ENCODE results near the gene CASK.
"Not testable (repeated sequence)": the region's sequence is repeated elsewhere in the genome, so short reads cannot be mapped to it uniquely, and the experiment has no call there.

CASK gene

DNA sequence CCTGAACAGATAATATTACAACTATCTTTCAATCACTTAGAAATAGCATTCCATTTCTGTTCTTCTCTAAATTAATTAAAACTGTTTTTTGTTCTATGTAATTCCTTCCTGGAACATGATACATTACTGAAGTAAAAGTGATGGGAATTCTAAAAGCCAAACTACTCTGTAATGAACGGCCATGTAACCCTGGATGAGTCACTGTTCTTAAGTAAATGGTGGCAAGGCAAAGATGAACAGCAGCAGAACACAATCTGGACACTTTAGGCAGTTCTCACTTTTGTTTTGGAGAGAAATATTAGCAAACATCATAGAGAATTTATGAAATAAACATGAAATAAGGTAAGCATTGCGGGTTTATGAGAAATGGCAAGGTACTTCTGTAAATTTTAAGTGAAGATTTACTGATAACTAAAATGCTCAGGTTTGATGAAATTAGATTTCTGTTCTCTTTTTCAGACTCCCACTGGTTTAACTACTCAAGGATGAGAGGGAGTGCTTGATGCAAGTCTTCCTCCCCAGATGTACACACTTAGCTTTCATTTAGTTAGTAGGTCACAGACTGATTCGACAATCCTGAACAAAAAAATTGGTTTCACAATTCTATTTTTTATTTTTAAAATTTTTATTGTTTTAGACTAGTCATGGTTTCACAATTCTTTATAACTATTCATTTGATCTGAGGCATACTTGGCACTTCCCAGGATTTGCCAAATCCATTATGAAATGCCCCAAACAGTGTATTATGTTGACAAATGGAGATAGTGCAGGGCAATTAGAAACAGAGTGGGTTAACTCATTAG is 200.3 kb downstream of the CASK start:
- no peak for DNase-seq

DNA sequence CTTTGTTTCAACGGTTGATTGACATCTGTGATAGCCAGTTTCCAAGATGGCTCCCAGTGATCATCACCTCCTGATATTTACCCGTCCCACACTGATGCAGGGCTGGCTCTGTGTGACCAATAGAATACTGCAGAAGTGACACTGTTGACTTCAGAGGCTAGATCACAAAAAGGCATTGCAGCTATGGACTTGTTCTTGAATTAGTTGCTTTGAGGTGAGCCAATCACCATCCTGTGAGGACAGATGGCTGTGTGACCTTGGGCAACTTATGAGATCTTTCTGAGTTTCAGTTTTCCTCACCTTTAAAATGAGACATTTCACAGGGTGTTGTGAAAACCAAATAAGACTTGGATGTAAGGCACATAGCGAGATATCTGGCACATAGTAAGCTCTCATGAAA is 201.1 kb downstream of the CASK start:
- DNase-seq = no peak

DNA sequence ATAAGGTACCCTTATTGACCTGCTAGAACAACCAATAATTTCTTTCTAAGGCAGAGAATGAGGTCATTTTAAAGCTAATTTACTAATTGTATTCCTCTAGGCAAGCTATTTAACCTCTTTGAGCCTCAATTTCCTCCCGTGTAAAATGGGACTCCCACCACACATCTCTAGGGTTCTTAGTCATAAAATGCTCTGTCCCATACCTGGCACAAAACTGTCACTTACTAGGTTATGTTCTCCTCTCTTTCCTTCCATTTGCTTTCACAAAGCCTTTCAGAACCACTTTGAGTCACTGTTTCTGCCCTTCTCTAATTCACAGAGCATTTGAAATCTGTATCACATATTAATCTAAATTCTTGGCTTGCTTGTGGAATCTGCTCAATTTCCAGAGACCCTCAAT is 201.8 kb downstream of the CASK start:
- DNase-seq = no peak

DNA sequence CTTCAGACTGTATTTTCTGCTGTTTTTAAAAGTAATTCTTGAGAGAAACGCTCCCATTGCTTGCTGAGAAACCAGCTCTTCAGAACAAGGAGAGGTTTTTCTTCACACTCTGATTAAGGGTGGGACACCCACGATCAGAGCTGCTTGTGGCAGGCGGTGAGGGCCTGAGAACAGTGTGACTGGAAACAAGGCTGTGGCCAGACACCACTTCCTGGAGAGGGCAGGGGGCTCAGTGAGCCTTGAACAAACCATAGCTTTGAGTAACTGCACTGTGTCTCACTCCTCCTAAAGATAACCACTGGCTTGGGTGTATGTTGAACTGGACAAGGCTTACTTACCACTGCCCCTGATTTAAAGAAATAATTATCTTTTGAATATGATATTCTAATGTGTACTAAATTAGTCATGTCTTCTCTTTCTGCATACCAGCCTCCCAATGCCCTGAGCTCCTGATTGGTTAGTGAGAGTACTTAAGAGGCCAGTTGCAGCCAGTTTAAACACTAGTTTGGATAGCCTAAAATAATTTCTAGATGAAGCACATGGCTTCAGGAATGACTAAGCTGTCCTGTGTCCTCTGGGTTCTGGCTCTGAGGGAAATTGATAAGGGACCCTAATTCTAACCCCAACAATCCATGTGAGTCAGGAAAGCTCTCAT is 203.1 kb downstream of the CASK start:
- no peak for DNase-seq

DNA sequence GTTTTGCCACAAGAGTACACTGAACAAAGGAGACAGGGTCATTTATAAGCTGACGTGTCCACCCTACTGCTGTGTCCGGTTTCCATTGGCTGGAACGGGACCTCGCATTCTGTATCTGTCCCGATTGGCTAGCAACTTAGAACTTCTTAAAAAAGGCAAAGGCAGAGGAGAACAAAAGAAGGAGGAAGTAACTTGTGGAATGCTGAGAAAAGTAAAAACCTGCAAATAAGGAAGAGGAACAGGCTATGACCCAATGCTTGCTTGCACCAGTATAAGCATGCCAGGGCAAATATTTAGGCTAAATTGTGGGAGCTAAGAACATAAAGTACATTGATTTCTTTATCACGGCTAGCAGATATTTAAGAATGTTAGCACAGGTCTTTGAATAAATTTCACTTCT is 203.7 kb downstream of the CASK start:
- DNase-seq = not testable (repeated sequence)

DNA sequence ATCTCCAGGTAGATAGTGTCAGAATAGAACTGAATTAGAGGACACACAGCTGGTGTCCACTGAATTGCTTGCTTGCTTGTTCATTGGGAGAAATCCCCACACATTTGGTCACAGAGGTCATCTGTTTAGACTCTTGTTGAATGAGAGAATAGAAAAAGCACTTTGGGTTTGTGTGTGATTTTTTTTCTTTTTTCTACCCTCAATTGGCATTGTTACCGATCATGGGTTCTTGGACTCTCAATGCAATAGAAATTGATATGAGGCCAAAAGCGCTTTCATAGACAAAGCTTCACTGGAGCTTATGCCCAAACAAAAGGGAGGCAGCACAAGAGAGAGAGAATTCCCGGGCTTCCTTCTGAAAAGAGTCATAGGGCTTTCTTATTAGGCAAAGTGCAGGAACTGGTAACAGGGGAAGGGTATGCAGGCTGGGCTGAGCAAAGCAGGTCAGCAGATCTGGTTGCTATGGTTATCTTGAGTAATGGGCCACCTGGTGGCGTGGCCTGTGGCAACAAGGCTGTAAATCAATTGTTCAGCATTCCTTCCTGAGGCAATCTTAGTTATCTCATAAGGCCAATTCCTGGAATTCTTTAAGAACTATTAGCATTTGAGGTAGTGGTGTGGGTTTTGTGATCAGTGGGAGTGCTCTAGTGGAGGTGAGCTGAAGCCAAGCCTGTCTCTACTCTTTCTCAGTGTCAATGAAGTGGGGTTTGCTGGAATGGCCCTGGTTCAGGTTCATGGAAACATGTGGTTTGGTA is 204.7 kb downstream of the CASK start:
- DNase-seq = no peak

DNA sequence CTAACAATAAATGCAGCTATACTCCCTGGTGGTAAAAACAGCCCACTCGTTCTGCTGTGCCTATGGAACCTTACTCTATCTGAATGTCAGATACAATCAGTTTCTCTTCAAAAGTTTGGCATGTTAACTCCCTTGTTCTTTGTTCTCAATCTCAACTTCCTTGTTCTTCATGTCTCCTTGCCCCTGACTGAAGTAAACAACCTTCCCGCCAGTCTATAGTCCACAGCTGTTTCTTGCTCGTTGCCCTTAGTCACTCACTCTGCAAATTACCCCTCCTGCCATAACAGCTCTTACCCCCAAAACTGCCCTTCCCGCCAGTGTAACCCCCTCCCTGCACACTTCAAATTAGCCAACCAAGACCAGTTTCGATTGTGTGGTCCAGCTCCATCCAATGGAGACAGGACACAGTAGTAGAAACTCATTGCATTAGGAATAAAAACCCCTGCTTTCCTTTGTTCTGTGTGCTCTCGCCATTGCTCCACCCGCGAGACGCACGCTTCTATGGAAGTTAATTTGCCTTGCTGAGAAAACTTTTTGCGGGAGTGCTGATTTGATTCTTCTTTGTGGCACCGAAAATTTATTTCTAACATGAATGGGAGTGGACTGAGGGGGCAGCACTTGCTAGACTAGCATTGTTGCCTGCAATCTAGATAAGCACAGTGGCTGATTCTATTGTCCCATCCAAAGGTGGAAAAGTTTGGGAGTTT is 206.4 kb downstream of the CASK start:
- no peak for DNase-seq

DNA sequence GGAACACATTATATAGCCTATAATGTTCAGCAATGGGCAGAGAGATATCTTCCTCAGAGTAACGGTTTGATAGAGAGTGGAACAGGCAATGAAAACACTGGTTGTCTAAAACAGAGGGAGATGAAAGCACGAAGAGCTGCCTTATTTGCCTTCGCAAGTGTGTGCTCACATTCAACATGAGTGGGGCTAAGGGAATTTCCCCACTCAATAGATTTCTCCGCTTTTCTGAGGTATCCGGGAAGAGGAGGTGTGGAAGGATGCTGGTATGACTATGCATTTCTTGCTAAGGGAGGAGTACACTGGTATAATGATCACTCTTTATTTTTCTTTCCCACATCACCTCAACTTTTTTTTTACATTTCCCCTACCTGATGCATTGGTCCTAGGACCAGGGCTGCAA is 207.1 kb downstream of the CASK start:
- no peak for DNase-seq

DNA sequence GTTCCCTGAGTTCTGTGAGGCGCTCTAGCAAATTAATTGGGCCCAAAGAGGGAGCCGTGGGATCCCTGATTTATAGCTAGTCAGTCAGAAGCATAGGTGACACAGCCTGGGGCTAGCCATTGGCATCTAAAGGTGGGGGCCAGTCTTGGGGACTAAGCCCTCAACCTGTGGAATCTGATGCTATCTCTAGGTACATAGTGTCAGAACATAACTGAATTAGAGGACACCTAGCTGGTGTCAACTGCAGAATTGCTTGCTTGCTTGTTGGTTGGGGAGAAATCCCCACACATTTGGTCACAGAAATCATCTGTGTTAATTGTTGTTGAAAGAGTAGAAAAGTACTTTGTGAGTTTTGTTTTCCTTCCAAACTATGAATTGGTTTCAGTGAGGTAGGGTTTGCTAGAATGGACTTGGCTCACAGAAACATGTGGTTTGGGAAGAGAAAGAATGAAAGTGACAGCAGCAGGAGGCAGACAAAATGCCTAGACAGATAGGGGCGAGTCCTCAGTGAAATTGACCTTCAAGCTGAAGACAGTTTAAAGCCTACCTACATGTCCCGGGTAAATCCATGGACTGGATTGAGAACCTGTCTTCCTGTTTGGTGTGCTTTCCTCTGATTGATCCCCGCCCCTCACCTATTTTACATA is 212.2 kb downstream of the CASK start:
- no peak for DNase-seq

DNA sequence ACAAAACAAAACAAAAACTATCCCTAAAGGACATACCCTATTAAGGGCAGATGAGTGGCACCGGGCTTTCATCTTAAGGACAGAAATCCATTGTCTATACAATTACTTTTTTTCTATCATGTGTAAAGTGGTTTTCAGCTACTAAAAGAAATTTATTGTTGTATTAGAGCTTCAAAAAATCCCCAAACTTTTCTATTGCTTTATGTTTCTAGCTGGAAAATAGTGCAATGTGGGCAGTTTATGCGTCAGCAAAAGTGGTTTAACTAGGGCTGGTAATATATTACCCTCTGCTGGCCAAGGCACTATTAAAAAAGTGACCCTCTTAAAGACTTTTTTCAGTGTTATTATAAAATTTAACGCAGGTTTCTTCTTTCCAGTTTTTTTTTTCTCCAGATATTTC is 214.9 kb downstream of the CASK start:
- no peak for DNase-seq

DNA sequence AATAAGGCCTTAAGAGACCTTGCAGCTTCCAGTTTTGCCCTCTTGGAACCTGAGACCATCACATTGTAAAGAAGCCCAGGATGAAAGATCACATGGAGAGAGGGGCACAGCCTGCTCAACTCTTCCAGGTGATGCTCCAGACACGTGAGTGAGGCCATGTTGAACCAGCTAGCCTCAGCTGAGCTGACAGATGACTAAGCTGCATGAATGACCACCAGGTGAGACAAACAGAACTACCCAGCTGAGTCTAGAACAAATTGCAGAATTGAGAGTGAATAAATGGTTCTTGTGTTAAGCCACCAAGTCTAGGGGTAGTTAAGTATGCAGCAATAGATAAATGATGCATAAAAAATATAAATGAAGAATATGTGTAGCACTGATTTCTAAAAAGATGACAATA is 216.1 kb downstream of the CASK start:
- no peak for DNase-seq

DNA sequence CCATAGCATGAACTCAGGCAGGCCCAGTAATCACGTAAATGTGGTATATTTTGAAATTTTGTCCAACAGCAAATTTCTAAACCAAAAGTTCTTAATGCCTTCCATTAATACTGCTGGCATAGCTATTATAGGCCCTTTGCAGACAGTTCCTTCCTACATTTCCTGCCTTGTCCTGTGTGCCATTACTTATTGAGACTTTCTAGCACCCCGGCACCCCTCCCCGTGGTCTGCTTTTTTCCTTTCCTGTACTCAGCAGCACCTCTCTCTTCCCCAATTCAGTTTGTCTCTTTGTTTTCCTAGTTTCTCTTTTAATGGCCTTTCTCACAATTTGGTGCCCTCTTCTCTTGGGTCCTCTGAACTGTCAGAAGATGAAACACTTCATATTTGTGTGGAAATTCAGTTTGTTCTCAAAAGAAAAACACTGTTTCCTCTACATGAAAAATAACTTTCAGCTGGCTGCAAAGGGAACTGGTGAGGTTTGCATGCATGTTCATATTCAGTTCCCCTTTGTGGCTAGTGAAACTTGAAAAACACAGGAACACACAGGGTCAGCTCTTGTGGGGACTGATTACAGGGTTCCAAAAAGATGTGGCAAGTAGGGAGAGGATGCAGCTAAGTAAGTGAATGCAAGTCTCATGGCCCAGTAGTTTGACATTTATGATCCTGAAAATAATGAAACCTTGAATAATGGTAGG is 217.5 kb downstream of the CASK start:
- DNase-seq = no peak

DNA sequence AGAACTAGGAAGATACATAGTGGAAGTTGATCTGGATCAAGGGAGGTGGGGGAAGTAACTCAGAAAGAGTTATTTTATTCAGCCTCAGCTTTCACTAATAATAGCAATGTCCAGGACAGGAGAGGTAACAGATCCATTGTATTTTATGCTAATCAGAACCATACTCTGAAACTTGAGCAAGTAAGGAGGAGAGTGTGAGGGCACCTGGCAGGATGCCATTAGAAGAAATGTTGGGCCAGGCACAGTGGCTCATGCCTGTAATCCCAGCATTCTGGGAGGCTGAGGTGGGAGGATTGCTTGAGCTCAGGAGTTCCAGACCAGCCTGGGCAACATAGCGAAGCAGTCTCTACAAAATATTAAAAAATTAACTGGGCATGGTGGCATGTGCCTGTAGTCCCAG is 218.3 kb downstream of the CASK start:
- DNase-seq = no peak

DNA sequence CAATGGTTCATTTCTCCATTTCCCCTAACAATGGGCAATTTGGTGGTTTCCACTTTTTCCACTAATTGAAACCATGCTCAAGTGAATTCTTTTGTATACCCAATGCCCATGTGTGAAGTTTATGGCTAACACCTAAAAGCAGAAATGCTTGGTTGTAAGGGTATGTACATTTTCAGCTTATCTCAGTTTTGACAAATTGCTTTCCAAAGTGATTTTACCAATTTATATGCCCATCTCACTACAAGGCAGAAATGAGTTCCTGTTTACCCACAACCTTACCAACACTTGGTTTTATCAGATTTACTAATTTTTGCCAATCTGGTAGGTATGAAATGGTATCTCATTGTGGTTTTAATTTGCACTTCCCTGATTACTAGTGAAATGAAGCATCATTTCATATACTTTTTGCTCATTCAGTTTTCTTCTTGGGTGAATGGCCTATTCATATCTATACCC is 219.8 kb downstream of the CASK start:
- no peak for DNase-seq

DNA sequence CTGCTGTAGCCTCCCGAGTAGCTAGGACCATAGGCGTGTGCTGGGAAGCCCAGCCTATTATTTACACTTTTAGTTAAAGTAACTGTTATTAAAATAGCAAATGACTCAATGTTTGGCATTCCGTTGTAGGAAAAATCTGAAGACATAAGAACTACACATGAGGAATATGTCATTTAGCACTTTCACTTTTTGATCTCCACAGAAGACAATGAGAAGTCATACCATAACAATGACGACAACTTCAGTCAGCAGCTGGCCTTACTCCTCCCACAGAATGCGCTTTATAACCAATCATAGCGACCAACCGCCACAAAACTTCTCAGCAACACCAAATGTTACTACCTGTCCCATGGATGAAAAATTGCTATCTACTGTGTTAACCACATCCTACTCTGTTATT is 227.9 kb downstream of the CASK start:
- no peak for DNase-seq

DNA sequence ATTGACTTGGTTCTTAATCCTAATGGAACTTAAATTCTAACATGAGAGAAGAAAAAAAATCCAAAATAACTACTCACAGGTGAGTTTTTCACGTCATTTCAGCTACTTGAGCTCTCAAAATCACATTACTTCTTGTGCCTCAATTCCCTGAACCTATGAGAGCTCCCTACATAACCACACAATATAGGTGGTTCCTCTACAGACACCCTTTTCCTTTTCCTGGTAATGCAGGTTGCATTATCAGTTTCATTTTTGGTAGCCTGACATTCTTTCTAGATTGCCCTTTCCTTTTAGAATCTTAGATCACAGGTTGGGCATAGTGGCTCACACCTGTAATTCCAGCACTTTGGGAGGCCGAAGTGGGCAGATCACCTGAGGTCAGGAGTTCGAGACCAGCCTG is 230.3 kb downstream of the CASK start:
- DNase-seq = no peak

DNA sequence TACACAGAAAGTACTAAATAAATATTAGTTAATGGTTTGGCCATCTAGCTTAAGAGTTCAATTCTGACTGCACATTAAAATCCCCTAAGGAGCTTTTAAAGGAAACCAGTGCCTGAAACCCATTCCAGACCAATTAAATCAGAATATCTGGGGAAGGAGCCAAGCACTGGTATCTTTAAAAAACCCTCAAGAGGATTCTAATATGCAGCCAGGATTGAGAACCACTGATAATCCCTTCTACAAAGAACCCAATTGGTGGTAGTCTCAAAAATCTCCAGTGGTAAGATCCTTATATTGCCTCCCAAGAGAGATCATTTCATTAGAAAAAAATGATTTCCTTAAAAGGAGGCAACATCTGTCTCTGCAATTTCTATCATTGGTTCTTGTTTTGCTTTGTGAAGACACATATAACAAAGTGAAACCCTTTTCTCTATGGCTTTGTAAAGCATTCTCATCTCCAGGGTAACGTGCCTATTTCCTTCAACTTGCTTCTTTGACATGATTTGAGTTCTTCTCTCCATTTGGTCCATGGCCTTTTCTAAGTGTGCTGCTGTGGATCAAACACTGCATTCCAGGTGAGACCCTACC is 231.1 kb downstream of the CASK start:
- no peak for DNase-seq

DNA sequence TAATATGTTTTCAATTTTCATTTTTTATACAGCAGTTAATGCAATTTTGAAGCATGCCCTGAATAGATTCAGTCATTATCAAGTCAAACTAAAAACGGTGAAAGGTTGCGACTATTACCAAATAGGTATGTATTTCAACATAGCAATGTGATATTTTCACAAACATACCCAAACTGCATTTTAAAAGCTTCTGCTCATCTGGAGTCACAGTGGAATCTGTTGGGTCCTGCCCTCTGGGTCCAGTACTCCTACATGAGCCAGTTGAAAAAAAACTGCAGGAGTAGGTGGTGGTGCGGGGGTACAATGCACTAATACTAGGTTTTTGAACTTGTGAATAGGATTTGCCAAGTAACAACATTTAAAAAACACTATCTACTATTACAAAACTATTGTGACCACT is 233.6 kb downstream of the CASK start:
- DNase-seq = no peak

DNA sequence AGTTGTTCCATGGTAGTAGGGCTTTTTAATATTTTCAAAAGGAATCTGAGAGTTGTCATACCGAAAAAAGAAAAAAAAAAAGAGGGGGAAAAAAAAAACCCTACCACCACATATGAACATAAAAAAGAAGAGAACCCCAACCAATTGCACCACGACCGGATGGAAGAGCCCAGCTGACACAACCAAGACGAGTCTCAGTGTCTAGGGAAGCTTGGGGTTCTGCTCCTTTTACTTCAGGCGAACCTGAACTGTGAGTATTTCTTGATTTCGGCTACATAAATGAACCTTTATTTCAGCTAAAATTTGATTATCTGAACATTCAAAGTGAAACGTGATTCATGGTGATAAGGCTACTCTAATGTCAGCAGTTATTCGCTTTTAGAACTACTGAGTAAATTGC is 234.5 kb downstream of the CASK start, which contains the start of gene GPR34:
Gene GPR34 (plus strand): TSS at position 139 of the 400 bp plus-strand sequence. CDS start 6,661 bp downstream, outside the sequence.
- no peak for DNase-seq

DNA sequence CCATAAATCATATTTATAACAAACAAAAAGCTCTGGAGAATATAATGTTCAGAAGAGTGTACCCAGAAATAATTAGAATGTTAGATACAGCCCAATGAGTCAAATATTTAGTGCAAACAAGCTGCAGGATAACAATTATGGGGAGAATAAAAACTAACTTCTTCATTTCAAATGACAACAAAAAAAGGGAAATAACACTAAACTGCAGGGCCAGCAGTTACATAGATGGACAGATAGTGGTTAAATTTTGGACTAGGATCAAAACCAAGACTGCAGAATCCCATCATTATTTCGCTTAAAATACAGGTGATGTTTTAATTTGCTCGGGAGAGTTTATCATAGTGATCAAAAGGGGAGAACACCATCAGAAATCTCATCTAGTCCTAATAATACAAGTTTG is 235.2 kb downstream of the CASK start:
- no peak for DNase-seq

DNA sequence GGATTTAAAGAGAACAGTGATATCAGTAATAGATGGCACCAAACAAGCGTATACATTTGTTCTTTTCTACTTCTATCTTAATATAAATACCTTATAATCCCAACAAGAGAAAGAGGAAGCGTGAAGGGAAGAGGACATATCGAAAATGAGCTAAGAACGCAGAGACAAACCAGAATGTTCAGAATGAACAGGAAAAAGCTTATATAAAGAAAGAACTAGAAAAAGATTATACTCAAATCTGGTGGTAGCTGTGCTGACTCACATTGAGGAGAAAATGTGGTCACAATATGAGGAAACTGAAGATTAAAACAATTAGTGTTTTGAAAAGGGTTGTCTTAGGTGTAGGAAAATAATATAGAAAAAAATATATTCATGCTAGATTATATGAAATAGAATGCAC is 236.6 kb downstream of the CASK start:
- no peak for DNase-seq

DNA sequence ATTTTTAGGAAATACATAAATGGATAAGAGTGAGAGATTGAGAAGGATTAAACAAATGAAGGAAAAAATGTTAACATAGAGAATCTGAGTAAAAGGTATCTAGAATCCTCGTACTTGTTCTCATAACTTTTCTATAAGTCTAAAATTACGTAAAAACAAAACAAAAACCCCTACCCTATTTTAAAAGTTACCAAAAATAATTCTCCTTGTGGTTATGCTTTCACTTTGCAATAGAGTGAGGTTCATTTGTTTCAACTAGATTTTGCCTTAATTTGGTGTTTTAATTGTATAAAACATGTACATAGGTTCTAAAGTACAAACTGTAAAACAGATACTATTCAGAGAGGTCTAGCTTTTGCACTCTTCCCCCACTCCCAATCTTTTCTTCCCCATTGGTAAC is 238.4 kb downstream of the CASK start:
- DNase-seq = no peak

Measured in NCI-H1417 (cell line).